ENCODE results near the gene MRAP2.
"Not testable (repeated sequence)": the region's sequence is repeated elsewhere in the genome, so short reads cannot be mapped to it uniquely, and the experiment has no call there.

GRCh38 chr6:84068873-84069272 lies 35.3 kb downstream of the MRAP2 start:
- not testable (repeated sequence) for TF ChIP-seq YY1 (IDR thresholded peaks at IDR 0.05; ENCODE audit: insufficient read depth, insufficient read length); SUZ12 (IDR thresholded peaks at IDR 0.05; ENCODE audit: extremely low read depth, insufficient read depth, insufficient read length); ZNF274 (IDR thresholded peaks at IDR 0.05; ENCODE audit: low read depth, low read length)

Data from NT2/D1 (cell line).